Right lobe of liver (tissue), 4 donors: ENCODE measurements around the gene FCRL5.

Experiments
- POLR2A ChIP-seq: fragments of 450-650 bp; IDR thresholded peaks from one replicate; pipeline ENCODE4 v1.6.1; 2017; ENCODE audit warnings: antibody characterized with exemption, mild to moderate bottlenecking
- TF ChIP-seq, protein P1 (sequence below), 4 donors: fragments of 200-600 bp in 3 of 4; fragments of 450-650 bp in 1 of 4; IDR thresholded peaks; one replicate each; pipeline versions ENCODE4 v1.5.1 to v1.8.0; 2016 to 2022; ENCODE audit warnings: antibody characterized with exemption in 4 of 4, mild to moderate bottlenecking in 2 of 4
- donor health status: DM: no; HTN: no; CAD: no.
- donor health status: DM: no; HTN: no; CAD: no.
- donor health status: DM: no; HTN: yes; CAD: no.

- TF ChIP-seq, protein P1, sequence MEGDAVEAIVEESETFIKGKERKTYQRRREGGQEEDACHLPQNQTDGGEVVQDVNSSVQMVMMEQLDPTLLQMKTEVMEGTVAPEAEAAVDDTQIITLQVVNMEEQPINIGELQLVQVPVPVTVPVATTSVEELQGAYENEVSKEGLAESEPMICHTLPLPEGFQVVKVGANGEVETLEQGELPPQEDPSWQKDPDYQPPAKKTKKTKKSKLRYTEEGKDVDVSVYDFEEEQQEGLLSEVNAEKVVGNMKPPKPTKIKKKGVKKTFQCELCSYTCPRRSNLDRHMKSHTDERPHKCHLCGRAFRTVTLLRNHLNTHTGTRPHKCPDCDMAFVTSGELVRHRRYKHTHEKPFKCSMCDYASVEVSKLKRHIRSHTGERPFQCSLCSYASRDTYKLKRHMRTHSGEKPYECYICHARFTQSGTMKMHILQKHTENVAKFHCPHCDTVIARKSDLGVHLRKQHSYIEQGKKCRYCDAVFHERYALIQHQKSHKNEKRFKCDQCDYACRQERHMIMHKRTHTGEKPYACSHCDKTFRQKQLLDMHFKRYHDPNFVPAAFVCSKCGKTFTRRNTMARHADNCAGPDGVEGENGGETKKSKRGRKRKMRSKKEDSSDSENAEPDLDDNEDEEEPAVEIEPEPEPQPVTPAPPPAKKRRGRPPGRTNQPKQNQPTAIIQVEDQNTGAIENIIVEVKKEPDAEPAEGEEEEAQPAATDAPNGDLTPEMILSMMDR (IDR thresholded peaks at IDR 0.05), result no peak
- TF ChIP-seq POLR2A, result no peak
Observed at GRCh38 chr1:157575744-157576143, 23.4 kb upstream of the FCRL5 start.
